ACC112 (cell line): ENCODE measurements around the gene SND1.

ENCODE experiments used
- H2AFZ ChIP-seq: fragments of 200-600 bp; sonication (generic); one replicate; pipeline ENCODE4 v1.6.0; 2017; ENCODE audit warnings: antibody characterized with exemption, low read length; ENCODE audit not compliant: unreplicated experiment
- H3K27ac ChIP-seq: fragments of 200-600 bp; sonication (generic); 2 replicates; pipeline ENCODE4 v1.5.1; 2014; ENCODE audit warnings: low read depth, mild to moderate bottlenecking, antibody characterized with exemption, low read length, moderate library complexity
- H3K27me3 ChIP-seq: fragments of 200-600 bp; sonication (generic); 2 replicates; pipeline ENCODE4 v1.6.1; 2014; ENCODE audit warnings: mild to moderate bottlenecking, antibody characterized with exemption, low read length, moderate library complexity, mixed read lengths; ENCODE audit not compliant: insufficient read depth
- H3K36me3 ChIP-seq: fragments of 200-600 bp; sonication (generic); 2 replicates; pipeline ENCODE4 v1.6.1; 2016; ENCODE audit warnings: mild to moderate bottlenecking, antibody characterized with exemption, low read length, moderate library complexity, mixed read lengths; ENCODE audit not compliant: insufficient read depth
- H3K4me1 ChIP-seq: fragments of 200-600 bp; sonication (generic); one replicate; pipeline ENCODE4 v1.6.1; 2016; ENCODE audit warnings: low read length, mixed read lengths; ENCODE audit not compliant: insufficient read depth, unreplicated experiment, control insufficient read depth
- H3K4me3 ChIP-seq: fragments of 200-600 bp; sonication (generic); 2 replicates; pipeline ENCODE4 v1.5.1; 2014; ENCODE audit warnings: mild to moderate bottlenecking, low read depth, low read length
- H3K79me2 ChIP-seq: fragments of 200-600 bp; sonication (generic); one replicate; pipeline ENCODE4 v1.6.0; 2016; ENCODE audit warnings: low read length; ENCODE audit not compliant: control insufficient read depth, unreplicated experiment, insufficient read depth

Gene SND1

DNA sequence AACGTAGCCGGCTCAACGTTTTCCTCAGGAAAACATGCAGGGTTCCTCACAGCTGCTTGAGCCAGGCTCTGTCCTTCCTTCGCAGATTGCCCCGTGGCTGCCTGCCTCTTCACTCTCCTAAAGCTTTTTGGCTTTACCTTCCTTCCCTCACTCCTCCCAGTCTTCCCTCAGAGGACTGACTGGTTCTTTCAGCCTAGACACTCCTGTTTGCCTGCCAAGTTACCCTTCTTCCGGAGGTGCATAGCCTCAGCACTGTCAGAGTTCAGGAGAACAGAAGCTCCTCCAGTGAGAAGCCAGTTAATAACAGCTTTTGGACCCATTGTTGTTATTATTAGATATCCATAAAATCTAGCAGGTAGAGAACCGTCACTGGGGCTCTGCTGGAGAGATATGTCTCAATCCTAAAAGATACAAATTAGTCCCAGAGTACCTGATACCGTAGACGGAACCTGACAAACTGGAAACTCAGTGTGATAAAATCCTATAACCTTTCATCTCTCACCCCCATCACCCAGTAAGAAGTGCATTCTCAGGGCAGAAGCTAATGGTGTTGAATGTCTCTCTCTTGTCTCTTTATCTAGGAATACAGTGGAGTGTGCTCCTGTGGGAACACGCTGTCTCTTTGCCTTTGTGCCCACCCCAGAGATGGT lies 79.6 kb downstream of the SND1 start:
- no peak overlapping the region for H2AFZ ChIP-seq
- H3K4me3 ChIP-seq = no peak overlapping the region
- H3K27ac ChIP-seq = no peak overlapping the region
- H3K4me1 ChIP-seq = no peaks in the 10 kb centered on the region
- H3K27me3 ChIP-seq = no peaks in the 10 kb centered on the region
- peaks cover 17% of the 10 kb centered on the region for H3K36me3 ChIP-seq
- peaks cover 42% of the 10 kb centered on the region for H3K79me2 ChIP-seq

DNA sequence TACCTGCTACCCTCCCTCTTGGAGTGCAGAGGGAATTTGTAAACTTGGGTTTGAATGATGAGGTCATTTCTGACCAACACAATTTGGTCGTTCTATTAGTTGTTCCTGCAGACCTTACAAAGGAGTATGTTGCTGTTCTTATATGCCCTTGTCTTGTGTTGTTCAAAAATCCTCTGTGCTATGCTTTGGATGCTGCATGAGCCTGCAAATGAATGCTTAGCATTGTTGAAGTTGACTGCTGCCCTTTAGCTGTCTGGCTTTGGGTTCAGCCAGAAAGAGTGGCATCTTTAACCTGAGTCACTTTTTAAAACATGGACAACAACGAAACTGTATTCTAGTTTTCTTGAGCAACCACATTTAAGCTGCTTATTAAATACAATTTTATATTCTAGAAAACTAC lies 80.3 kb downstream of the SND1 start:
- H2AFZ ChIP-seq = no peak overlapping the region
- H3K27ac ChIP-seq = no peak overlapping the region
- peaks cover 46% of the 10 kb centered on the region for H3K79me2 ChIP-seq
- H3K36me3 ChIP-seq = peaks cover 22% of the 10 kb centered on the region
- H3K4me3 ChIP-seq = no peak overlapping the region
- no peaks in the 10 kb centered on the region for H3K27me3 ChIP-seq
- no peaks in the 10 kb centered on the region for H3K4me1 ChIP-seq

DNA sequence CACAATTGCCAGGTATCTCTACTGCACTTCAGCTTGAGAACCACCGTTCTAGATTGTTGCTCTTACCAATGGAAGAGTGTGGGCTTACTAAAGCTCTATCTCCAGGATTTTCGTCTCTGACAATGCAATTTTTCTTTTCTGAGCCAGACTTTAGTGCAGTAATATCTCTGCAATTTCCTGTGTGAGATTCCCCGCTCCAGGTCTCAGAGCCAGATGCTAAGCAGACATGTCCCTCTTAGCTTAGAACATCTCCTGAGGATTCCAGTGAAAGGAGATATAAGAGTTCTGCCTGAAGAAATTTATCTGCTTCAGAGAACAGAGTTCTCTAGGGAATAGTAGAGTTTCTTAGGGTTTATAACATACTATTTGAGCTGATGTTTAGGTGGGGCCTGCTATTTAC lies 82.0 kb downstream of the SND1 start:
- Histone ChIP-seq H2AFZ (no peak overlapping the region), H3K27ac (no peak overlapping the region), H3K27me3 (no peaks in the 10 kb centered on the region), H3K36me3 (peaks cover 29% of the 10 kb centered on the region), H3K79me2 (peaks cover 50% of the 10 kb centered on the region), H3K4me1 (no peaks in the 10 kb centered on the region), H3K4me3 (no peak overlapping the region)

DNA sequence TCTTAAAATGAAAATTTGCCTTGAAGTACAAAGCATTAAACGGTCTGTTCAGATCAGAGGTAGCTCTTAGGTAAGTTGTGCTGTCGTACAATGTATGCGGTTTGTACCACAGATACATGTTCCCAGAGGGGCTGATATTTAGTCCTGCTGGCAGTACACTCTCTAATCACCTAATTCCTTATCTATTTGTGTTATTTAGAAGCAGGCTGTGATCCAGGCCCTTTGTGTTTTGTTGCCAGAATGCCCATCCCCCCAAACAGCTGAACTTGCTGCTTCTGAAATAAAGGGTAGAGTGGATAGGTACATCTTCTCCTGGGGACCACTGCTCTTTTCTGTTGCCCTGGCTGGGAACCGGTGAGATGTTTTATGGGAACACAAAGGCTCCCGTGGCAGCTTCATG lies 84.5 kb downstream of the SND1 start:
- peaks cover 47% of the 10 kb centered on the region for H3K79me2 ChIP-seq
- no peak overlapping the region for H3K4me3 ChIP-seq

DNA sequence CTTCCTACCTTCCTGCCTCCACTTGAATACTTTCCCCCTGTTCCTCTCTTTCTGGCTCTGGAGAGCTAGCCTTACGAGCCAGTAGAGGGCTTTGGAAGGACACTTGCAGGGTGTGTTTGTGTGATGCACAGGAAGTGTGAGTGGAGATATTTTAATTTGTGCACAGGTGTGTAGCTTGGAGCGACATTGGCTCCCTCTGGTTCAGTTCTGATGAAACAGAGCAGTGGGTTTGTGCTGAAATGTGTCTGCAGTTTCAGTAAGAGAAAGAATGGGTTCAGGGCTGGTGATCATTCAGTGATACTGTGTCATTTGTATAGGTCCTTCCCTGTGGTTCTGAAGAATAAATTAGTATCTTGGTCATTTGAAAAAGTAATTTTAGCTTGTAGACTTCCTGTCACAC lies 86.9 kb downstream of the SND1 start:
- H3K79me2 ChIP-seq = peaks cover 38% of the 10 kb centered on the region
- H3K27ac ChIP-seq = no peak overlapping the region
- H3K4me1 ChIP-seq = no peaks in the 10 kb centered on the region
- H3K36me3 ChIP-seq = peaks cover 17% of the 10 kb centered on the region; the same call in 1 of the 2 replicates
- H3K27me3 ChIP-seq = no peaks in the 10 kb centered on the region
- no peak overlapping the region for H3K4me3 ChIP-seq
- H2AFZ ChIP-seq = no peak overlapping the region

More for the DNA sequence above, 84.5 kb downstream of the SND1 start:
- H3K36me3 ChIP-seq = peaks cover 24% of the 10 kb centered on the region
- no peak overlapping the region for H2AFZ ChIP-seq
- no peaks in the 10 kb centered on the region for H3K27me3 ChIP-seq
- no peaks in the 10 kb centered on the region for H3K4me1 ChIP-seq
- H3K27ac ChIP-seq = no peak overlapping the region

DNA sequence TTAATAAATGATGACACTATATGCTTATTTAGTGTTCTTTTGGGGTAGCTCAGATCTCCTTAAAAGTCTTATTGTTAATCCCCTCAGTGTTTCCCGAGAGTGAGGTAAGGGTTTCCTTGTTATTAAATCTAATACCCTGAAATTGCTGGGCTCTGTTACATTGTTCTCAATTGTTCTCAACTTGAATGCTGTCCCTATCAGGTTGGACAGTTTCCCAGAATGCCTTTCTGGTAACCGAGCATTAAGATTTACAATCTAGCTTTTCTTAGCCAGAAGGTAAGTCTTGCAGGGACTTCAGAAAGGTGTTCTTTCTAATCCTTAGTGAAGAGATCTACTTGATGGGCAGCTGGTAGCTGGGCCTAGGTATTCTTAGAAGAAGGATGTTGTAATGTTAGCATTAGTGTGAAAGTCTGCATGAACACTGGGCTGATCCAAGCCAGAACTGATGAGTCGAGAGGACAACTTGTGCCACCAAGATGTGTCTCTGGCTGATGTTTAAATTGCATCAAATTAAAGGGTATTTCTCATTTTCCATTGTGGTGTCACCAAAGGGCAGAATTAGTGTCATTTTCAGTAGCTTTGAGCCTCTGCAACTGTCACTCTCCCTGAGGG lies 89.9 kb downstream of the SND1 start:
- Histone ChIP-seq H3K27ac (no peak overlapping the region), H2AFZ (no peak overlapping the region), H3K36me3 (peaks cover 9% of the 10 kb centered on the region; the same call in 1 of the 2 replicates), H3K4me1 (no peaks in the 10 kb centered on the region), H3K27me3 (no peaks in the 10 kb centered on the region), H3K79me2 (peaks cover 46% of the 10 kb centered on the region), H3K4me3 (no peak overlapping the region)

DNA sequence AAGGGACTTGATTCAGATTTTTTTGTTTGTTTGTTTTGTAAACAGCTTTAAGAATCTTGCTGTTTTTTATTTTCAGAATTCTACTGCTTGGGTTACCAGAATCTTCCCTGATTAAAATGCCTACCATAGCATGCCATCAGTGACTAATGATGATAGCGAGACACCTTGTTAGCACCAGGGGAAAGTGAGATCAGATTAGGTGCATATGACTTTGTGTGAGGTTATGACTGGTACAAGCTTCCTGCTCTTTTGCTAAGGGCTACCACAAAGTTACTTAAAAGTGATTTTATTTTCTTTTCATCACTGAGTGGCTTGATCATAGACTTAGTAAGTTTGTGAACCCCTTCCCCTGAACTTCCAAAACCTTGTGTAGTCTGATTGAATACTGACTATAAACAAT lies 93.5 kb downstream of the SND1 start:
- no peak overlapping the region for H3K4me3 ChIP-seq
- H3K36me3 ChIP-seq = no peaks in the 10 kb centered on the region; the same call in 1 of the 2 replicates
- H3K79me2 ChIP-seq = peaks cover 57% of the 10 kb centered on the region
- H3K4me1 ChIP-seq = no peaks in the 10 kb centered on the region
- no peaks in the 10 kb centered on the region for H3K27me3 ChIP-seq
- H2AFZ ChIP-seq = no peak overlapping the region
- no peak overlapping the region for H3K27ac ChIP-seq

DNA sequence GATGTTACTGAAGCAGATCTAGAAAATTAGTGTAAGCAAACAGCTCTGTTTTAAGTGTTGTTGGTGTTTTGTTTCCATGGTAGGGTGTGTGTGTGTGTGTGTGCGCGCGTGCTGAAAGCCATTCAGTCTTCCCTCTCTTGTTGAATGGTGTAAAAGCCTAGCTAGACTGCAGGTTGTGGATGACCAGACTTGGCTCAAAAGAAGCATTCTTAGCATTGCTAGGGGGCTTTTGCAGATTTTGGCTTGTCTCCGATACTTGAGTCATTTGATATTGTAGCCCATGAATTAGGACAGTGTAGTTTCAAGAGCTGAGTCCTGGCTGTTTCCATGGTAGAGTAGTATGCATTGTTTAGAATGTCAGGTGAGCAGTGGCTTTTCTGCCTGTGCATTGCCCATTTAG lies 99.1 kb downstream of the SND1 start:
- peaks cover 83% of the 10 kb centered on the region for H3K79me2 ChIP-seq
- no peak overlapping the region for H2AFZ ChIP-seq
- H3K27ac ChIP-seq = 0 out of 2 replicates have a peak overlapping the region, but pooled peaks have one; percentile 10
- peaks cover 3% of the 10 kb centered on the region for H3K4me1 ChIP-seq
- no peaks in the 10 kb centered on the region; the same call in 1 of the 2 replicates for H3K36me3 ChIP-seq
- no peak overlapping the region for H3K4me3 ChIP-seq
- H3K27me3 ChIP-seq = no peaks in the 10 kb centered on the region

DNA sequence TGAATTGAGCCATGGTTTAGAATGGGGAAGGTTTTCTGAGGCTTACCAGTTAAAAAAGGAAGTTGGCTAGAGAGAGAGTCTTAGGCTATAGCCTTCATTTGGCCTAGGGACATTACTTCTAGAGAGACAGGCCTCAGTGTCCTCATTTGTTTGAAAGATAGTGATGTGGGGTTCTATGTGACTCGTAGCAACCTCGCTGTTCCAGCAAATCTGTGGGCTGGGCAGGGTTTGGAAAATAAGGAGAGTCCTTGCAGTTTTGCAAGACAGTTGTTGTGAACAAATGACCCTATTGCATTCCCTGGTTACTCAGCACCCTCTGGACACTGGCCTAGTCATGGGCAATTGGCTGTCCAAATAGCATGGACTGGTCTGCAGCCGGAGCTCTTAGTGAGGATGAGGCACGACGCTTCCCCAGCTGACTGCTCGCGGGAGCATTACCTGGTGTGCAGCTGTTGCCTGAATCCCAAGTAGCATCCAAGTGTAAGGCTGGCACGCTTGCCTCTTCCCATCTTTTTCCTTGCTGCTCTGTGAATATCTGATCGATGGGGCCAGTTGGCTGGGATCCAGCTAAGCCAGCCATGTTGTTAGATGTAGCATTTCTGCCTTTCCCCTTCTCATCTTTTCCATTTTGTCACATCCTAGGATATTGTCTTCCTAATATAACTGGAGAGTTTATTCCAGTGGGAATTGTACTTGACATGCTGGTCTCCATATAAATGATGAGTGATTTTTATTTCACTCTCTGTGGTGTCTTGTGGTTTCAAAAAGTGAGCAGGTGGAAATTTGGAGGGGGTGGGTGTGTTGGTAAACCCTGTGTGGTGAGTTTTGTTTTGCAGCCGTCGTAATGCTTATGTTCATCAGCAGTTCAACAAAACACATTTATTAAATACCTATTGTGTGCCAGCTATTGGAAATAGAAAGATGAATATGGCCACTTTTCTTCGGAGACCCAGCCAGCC lies 99.8 kb downstream of the SND1 start:
- Histone ChIP-seq H3K36me3 (no peaks in the 10 kb centered on the region; the same call in 1 of the 2 replicates), H2AFZ (no peak overlapping the region), H3K4me1 (peaks cover 3% of the 10 kb centered on the region), H3K79me2 (peaks cover 82% of the 10 kb centered on the region), H3K27ac (0 out of 2 replicates have a peak overlapping the region, but pooled peaks have one; percentile 10), H3K4me3 (no peak overlapping the region), H3K27me3 (no peaks in the 10 kb centered on the region)

DNA sequence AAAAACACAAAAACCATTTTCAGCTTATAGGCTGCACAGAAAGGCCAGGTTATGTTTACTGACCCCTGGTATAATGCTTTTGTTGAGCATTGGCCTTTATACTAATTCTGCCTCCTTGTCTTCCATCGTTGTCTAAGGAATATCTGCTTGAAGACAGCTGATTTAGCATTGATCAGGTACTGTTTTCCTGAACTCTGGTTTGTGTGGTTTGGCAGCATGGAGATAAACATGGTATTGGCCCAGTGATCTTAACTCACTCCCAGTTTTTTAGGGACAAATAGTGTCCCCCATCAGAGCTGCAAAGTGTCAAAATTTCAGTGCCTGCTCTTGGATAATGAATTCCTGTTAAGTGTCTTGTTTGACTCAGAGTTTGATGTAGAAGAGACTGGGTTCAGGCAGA lies 100.8 kb downstream of the SND1 start:
- Histone ChIP-seq H3K36me3 (no peaks in the 10 kb centered on the region; the same call in 1 of the 2 replicates), H3K27ac (no peak overlapping the region), H2AFZ (no peak overlapping the region), H3K79me2 (peaks cover 81% of the 10 kb centered on the region), H3K4me1 (peaks cover 3% of the 10 kb centered on the region), H3K27me3 (no peaks in the 10 kb centered on the region), H3K4me3 (no peak overlapping the region)
